Neural cell (in vitro differentiated cells): ENCODE measurements around the gene SIGLEC10. TPM values are rescaled to one million over a fixed set of nuclear protein-coding genes. Genes with fewer than 3 reads are reported as not detected.
"Not testable (repeated sequence)": the region's sequence is repeated elsewhere in the genome, so short reads cannot be mapped to it uniquely, and the experiment has no call there.

Source experiments
- H2AFZ ChIP-seq: fragments of 200-600, 300-800 bp; sonication (generic), shearing (Covaris generic); 2 replicates; pipeline ENCODE4 v1.6.0; 2014; ENCODE audit warnings: low read depth, mild to moderate bottlenecking, antibody characterized with exemption, low read length, moderate library complexity
- H3F3A ChIP-seq: fragments of 200-600 bp; shearing (Covaris generic); 2 replicates; pipeline ENCODE4 v1.6.1; 2016; ENCODE audit warnings: mild to moderate bottlenecking, moderate library complexity, mixed read lengths, antibody characterized with exemption, low read length; ENCODE audit not compliant: insufficient read depth, poor library complexity, severe bottlenecking
- H3K27ac ChIP-seq: fragments of 200-600, 300-800 bp; sonication (generic), shearing (Covaris generic); 2 replicates; pipeline ENCODE4 v1.5.1; 2014; ENCODE audit warnings: mild to moderate bottlenecking, low read length, moderate library complexity
- H3K27me3 ChIP-seq: fragments of 300-800, 200-600 bp; sonication (generic), shearing (Covaris generic); 2 replicates; pipeline ENCODE4 v1.6.0; 2014; ENCODE audit warnings: mild to moderate bottlenecking, low read depth, low read length, moderate library complexity; ENCODE audit not compliant: insufficient read depth
- H3K36me3 ChIP-seq: fragments of 300-800, 200-600 bp; sonication (generic), shearing (Covaris generic); 2 replicates; pipeline ENCODE4 v1.5.1; 2014; ENCODE audit warnings: mild to moderate bottlenecking, antibody characterized with exemption, low read length, moderate library complexity; ENCODE audit not compliant: insufficient read depth
- H3K4me2 ChIP-seq: fragments of 300-800, 200-600 bp; sonication (generic), shearing (Covaris generic); 2 replicates; pipeline ENCODE4 v1.6.0; 2014; ENCODE audit warnings: mild to moderate bottlenecking, low read length
- H3K4me3 ChIP-seq: fragments of 300-800, 200-600 bp; sonication (generic), shearing (Covaris generic); 2 replicates; pipeline ENCODE4 v1.5.1; 2014; ENCODE audit warnings: mild to moderate bottlenecking, low read length, moderate library complexity
- H3K79me2 ChIP-seq: fragments of 200-600 bp; shearing (Covaris generic); replicated peaks from 2 replicates; pipeline ENCODE4 v1.6.0; 2014; ENCODE audit warnings: mild to moderate bottlenecking, low read length, moderate library complexity; ENCODE audit not compliant: insufficient read depth
- H3K9ac ChIP-seq: fragments of 300-800, 200-600 bp; sonication (generic), shearing (Covaris generic); 2 replicates; pipeline ENCODE4 v1.6.1; 2016; ENCODE audit warnings: mild to moderate bottlenecking, low read length, mixed read lengths
- H3K9me2 ChIP-seq: fragments of 200-600 bp; shearing (Covaris generic); 2 replicates; pipeline ENCODE4 v1.6.1; 2016; ENCODE audit warnings: mild to moderate bottlenecking, low read length, mixed read lengths; ENCODE audit not compliant: insufficient read depth
- H3K9me3 ChIP-seq: fragments of 200-600, 300-800 bp; sonication (generic), shearing (Covaris generic); 2 replicates; pipeline ENCODE4 v1.6.1; 2016; ENCODE audit warnings: mild to moderate bottlenecking, mixed run types, low read length, moderate library complexity, mixed read lengths
- H4K20me1 ChIP-seq: fragments of 200-600 bp; shearing (Covaris generic); 2 replicates; pipeline ENCODE4 v1.6.1; 2016; ENCODE audit warnings: mild to moderate bottlenecking, mixed run types; ENCODE audit not compliant: insufficient read depth
- CTCF ChIP-seq: fragments of 450-650 bp; IDR thresholded peaks from 2 replicates; pipeline ENCODE4 v1.5.1; 2014; ENCODE audit warnings: antibody characterized with exemption, mild to moderate bottlenecking, moderate library complexity; ENCODE audit not compliant: poor library complexity, severe bottlenecking
- EP300 ChIP-seq: fragments of 450-650 bp; conservative IDR thresholded peaks from 2 replicates; pipeline ENCODE4 v1.6.1; 2014; ENCODE audit warnings: antibody characterized with exemption, mild to moderate bottlenecking, moderate library complexity; ENCODE audit not compliant: poor library complexity, severe bottlenecking
- EZH2 ChIP-seq: fragments of 200-600, 300-800 bp; shearing (Covaris generic), sonication (generic); IDR thresholded peaks from 2 replicates; pipeline ENCODE4 v1.6.1; 2014; ENCODE audit warnings: antibody characterized with exemption, low read length, borderline replicate concordance, mild to moderate bottlenecking; ENCODE audit not compliant: insufficient read depth, poor library complexity, severe bottlenecking
- MXI1 ChIP-seq: fragments of 450-650 bp; conservative IDR thresholded peaks from 2 replicates; pipeline ENCODE4 v1.6.1; 2014; ENCODE audit warnings: antibody characterized with exemption, mild to moderate bottlenecking; ENCODE audit not compliant: poor library complexity, severe bottlenecking
- POLR2AphosphoS5 ChIP-seq: IDR thresholded peaks from 2 replicates; pipeline ENCODE4 v1.6.1; 2012
- RAD21 ChIP-seq: fragments of 450-650 bp; conservative IDR thresholded peaks from 2 replicates; pipeline ENCODE4 v1.6.1; 2014; ENCODE audit warnings: antibody characterized with exemption, mild to moderate bottlenecking, moderate library complexity
- REST ChIP-seq: IDR thresholded peaks from 2 replicates; pipeline ENCODE4 v1.6.1; 2012; ENCODE audit warnings: borderline replicate concordance
- SMC3 ChIP-seq: fragments of 450-650 bp; conservative IDR thresholded peaks from 2 replicates; pipeline ENCODE4 v1.6.1; 2014; ENCODE audit warnings: antibody characterized with exemption, mild to moderate bottlenecking, moderate library complexity; ENCODE audit not compliant: poor library complexity
- TAF1 ChIP-seq: IDR thresholded peaks from 2 replicates; pipeline ENCODE4 v1.6.1; 2012; ENCODE audit warnings: low read depth
- polyA minus RNA-seq: library from RNA; depleted of rRNA, polyadenylated mRNA; stranded (reverse); fragments of >200 nt; gene quantifications from 2 replicates; pipeline ENCODE4 v1.2.3, GENCODE V29; 2014
- polyA plus RNA-seq: library from polyadenylated mRNA; depleted of rRNA; stranded (reverse); fragments of >200 nt; gene quantifications from 2 replicates; pipeline ENCODE4 v1.2.3, GENCODE V29; 2014

The SIGLEC10 gene
- not detected in 2 replicates for polyA plus RNA-seq
- not detected in 2 replicates for polyA minus RNA-seq

GRCh38 chr19:51417107-51417809, at the start of gene SIGLEC10:
Gene SIGLEC10 (minus strand): TSS chr19:51417642. CDS start chr19:51417581, 61 bp downstream.
- Histone ChIP-seq H3K27ac (no peak within 1 kb of the TSS), H3F3A (no peaks in the 10 kb centered on the region), H3K9ac (no peak within 1 kb of the TSS), H3K4me2 (no peak within 1 kb of the TSS), H3K4me3 (no peak within 1 kb of the TSS), H3K27me3 (no peaks in the 10 kb centered on the region), H2AFZ (no peak within 1 kb of the TSS), H4K20me1 (no peaks in the 10 kb centered on the region), H3K9me3 (no peaks in the 10 kb centered on the region), H3K79me2 (no peaks in the 10 kb centered on the region), H3K36me3 (no peaks in the 10 kb centered on the region), H3K9me2 (no peaks in the 10 kb centered on the region)
- TF ChIP-seq TAF1: no peak
- no peak for TF ChIP-seq EZH2
- TF ChIP-seq MXI1: no peak
- TF ChIP-seq REST: no peak
- TF ChIP-seq SMC3: no peak
- TF ChIP-seq CTCF: no peak
- no peak for TF ChIP-seq POLR2AphosphoS5
- no peak for TF ChIP-seq EP300
- TF ChIP-seq RAD21: no peak

- H3K27ac ChIP-seq: no peak overlapping the region
- H3K4me2 ChIP-seq: no peak overlapping the region
- no peaks in the 10 kb centered on the region for H3K27me3 ChIP-seq
- TF ChIP-seq TAF1: no peak
- no peak for TF ChIP-seq RAD21
- no peak for TF ChIP-seq CTCF
- no peaks in the 10 kb centered on the region for H3K9me2 ChIP-seq
- H2AFZ ChIP-seq: no peak overlapping the region
- H3K9ac ChIP-seq: no peak overlapping the region
- no peaks in the 10 kb centered on the region for H4K20me1 ChIP-seq
- no peaks in the 10 kb centered on the region for H3K9me3 ChIP-seq
- H3K4me3 ChIP-seq: no peak overlapping the region
- no peaks in the 10 kb centered on the region for H3F3A ChIP-seq
- no peaks in the 10 kb centered on the region for H3K79me2 ChIP-seq
- H3K36me3 ChIP-seq: no peaks in the 10 kb centered on the region
These were observed 49.3 kb upstream of the SIGLEC10 start for GRCh38 chr19:51466723-51467122.

- not testable (repeated sequence) for H3K79me2 ChIP-seq, H2AFZ ChIP-seq, H3K9ac ChIP-seq, H3K4me3 ChIP-seq, H3K4me2 ChIP-seq, H3K36me3 ChIP-seq, H3F3A ChIP-seq, H3K27ac ChIP-seq, H3K9me2 ChIP-seq, H4K20me1 ChIP-seq, H3K27me3 ChIP-seq, H3K9me3 ChIP-seq
These were observed 46.6 kb upstream of the SIGLEC10 start for GRCh38 chr19:51463976-51464581.
